Retina (tissue), 1 donor: ENCODE data around the gene MSH3.
A peak's percentile ranks its signal among the peaks of the same experiment; 100 is the strongest.
"Not testable (repeated sequence)": the region's sequence is repeated elsewhere in the genome, so short reads cannot be mapped to it uniquely, and the experiment has no call there.

Experiments
- DNase-seq: peaks from one replicate; pipeline ENCODE4 v3.0.0-alpha.2; 2016

MSH3 gene

DNA sequence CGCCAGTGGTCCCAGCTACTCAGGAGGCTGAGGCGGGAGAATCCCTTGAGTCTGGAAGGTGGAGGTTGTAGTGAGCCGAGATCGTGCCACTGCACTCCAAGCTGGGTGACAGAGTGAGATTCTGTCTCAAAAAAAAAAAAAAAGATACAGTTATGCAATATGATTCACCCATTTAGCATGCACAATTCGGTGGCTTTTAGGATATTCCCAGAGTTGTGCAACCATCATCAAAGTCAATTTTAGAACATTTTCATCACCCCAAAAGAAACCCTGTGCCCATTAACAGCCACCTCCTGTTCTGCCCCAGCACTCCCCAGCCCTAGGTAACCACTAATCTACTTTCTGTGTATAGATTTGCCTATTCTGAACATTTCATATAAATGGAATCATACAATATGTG is 4.7 kb downstream of the MSH3 start:
- no peak for DNase-seq

DNA sequence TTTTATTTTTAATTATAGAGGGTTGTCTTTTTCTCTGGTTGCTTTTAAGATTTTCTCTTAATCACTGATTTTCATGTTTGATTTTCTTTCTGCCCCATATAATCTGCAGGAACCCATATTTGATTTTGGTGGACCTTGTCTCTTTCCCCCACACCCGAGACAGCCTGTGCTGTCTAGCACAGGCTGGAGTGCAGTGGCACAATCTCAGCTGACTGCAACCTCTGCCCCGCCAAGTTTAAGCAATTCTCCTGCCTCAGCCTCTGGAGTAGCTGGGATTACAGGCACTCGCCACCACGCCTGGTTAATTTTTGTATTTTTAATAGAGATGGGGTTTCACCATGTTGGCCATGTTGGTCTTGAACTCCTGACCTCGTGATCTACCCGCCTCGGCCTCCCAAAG is 6.2 kb downstream of the MSH3 start:
- DNase-seq, result not testable (repeated sequence)

DNA sequence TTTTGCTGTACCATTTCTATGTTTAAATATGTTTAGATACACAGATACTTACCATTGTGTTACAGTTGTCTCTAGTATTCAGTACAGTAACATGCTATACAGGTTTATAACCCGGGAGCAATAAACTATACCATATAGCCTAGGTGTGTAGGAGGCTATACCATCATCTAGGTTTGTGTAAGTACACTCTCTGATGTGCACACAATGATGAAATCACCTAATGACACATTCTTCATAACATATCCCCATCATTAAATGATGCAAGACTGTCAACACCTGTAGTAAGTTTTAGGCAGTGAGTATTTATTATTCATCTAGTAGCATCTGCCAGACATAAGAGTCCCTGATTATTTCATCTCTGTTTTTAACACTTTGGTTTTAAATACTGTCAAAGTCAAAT is 7.7 kb downstream of the MSH3 start:
- DNase-seq, result no peak

DNA sequence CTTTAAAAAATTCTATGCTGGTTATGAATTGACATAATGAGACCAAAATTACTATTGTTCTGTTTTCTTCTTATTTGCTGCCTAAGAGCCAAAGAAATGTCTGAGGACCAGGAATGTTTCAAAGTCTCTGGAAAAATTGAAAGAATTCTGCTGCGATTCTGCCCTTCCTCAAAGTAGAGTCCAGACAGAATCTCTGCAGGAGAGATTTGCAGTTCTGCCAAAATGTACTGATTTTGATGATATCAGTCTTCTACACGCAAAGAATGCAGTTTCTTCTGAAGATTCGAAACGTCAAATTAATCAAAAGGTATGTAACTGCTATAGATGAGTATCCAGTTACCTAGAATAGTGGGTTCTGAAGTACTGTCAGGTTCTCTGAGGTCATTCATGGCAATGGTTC is 10.6 kb downstream of the MSH3 start:
- DNase-seq, result no peak

DNA sequence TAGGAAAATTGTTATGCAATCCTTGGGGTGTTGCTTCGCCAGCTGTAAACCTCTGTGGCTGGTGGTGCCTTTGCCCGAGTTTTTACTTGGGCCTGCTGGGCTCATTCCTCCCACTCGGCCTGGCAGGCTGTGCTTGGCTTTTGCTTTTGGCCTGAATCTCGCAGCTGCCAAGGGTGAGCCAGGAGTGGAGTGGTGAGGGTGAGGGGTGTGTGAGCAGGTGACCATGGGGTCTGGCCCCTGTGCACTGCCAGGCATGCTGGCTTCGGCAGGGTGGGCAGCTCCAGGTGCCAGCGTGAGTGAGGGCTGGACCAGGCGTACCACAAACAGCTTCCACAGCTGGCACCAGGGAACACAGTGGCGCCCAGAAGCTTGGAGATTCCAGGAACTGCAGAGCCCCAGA is 12.9 kb downstream of the MSH3 start:
- no peak for DNase-seq

DNA sequence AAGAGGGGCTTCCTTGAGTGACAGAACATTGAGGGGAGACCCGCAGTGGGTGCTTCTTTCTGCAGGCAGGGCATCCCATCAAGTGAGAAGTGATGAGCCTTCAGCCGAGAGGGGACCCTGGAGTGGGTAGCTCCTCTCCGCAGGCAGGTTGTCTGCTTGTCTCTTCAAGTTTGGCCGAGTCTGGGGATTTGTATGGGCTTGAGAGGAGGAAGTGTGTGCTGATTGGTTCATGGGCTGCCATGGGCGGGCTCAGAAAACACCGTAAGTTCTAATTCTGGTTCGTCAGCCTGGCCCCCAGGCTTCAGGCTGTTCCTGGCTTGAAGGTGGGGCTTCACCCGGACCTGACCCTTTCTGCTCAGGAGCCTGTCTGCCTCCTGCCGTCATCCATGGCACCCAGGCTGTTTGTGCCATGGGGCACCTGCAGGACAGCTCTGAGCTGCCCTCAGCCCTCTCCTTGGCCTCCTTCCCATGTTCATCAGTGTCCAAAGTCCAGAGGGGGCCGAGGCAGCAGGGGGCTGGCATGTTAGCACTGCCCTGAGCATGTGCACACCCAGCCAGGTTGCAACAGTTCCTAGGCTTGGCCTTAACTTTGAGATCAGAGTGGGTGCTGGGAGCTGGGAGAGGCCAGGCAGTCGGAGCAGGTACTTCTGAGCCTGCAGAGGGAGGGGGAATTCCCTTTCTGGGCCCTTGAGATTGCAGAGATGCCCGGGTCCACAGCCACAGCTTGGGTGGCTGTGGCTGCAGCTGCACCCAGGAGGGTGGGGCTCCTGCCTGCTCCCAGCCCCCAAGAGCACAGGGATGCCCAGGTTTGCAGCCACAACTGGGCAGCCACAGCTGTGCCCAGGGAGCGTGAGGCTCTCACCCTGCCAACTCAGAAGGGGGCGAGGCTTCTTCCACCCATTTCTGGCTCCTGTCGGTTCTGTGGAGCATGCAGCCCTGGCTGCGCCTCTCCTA is 13.8 kb downstream of the MSH3 start:
- DNase-seq, result no peak

DNA sequence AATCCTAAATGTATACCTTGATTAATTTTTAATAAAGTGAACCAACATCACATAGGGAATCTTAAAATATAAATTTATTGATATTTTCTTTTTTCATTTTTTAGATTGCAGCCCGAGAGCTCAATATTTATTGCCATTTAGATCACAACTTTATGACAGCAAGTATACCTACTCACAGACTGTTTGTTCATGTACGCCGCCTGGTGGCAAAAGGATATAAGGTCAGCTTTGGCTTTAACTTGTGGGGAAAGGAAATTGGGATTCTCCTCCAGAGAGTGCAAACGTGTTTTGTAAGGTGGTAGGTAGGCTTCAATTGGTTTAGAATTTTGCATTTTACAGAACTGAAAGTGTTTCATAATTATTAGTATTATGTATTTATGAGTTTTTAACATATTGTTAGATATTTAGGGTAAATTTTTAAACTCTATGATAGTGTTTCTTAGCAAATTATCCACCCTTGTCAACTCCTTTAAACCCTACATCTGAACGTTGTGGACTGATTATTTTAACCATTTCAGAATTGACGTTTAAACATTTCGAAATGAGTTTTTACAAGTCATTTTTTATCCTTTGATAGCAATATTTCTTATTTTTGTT is 17.8 kb downstream of the MSH3 start:
- DNase-seq, result peak; percentile 40

DNA sequence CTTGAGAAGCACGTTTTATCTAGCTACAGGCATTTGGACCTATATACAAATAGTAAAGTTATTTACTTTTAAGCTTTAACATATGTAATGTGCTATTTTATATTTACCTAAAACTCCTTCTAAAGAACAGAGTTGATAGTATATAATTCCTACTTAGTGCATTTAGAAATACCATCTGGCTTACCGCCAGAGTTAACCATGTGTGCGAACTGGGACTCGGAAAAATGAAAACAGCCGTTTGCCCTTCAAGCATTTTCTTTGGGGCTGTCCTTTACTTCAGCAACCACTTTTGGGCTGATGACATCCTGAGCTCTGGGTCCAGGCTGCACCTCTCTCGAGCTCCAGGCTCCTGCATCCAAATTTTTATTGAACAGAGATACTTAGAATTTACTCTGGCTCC is 22.3 kb downstream of the MSH3 start:
- no peak for DNase-seq

DNA sequence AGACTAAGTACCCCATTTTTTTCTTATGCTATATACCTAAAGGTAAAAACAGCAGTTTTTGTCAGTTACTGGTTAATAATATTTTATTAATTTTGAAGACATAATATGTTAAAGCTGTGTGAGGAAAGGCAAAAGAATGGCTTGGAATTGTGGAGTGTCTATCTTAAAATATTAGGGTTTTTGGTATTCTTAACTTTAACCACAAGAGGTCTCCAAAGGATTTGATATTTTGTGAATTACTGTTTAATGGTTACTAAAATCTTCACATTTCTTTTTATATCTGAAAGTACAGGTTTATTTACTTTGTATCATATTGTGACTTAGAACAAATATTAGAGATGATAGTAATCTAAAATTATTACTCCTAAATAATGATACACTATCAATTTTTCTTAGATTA is 32.3 kb downstream of the MSH3 start:
- DNase-seq, result no peak

DNA sequence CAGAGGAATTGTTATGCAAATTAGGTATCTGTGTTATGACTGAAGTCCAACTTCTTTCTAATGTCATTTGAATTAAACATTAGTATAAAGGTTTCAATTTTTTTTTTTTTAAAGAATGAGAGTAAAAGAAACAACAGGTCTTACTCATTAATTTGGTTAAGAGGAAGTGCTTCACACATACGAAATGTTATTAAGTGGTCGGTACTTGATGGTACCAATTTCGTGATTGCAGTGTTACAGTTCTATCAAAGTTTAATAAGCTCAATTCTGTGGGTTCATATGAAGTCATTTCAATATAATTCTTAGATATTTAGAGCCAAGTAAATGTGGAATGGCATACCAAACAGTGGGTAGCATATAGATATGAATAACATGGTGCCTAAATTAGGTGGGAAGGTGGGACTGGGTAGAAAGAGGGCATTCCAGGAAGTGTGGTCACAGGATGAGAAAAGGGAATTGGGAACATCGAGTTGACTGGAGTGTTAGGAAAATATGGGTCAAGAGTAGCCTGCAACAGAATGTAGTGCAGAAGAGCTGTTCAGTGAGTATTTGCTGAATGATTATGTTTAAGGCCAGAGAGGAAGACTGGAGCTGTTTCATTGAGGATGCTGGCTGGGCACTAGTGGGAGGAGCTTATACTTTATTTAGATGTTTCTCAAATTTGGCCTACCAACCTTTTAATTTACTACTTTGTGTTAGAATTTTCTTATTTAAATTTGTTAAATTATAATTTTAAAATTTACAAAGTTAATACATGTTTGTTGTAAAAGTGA is 34.4 kb downstream of the MSH3 start:
- DNase-seq, result no peak

DNA sequence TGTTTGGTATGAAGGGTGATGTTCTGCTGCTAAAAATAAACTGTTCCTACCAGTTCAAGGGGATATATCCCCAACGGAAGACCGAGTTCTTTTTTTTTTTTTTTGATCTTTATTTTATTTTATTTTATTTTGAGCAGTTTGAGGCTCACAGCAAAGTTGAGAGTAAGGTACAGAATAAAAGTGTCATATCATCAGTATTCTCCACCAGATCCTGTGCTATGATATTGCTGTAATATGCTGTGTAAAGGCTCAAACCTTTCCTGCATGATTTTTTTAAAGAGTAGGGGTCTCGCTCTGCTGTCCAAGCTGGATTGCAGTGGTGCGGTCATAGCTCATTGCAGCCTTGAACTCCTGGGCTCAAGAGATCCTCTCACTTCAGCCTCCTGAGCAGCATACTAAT is 35.2 kb downstream of the MSH3 start:
- no peak for DNase-seq

DNA sequence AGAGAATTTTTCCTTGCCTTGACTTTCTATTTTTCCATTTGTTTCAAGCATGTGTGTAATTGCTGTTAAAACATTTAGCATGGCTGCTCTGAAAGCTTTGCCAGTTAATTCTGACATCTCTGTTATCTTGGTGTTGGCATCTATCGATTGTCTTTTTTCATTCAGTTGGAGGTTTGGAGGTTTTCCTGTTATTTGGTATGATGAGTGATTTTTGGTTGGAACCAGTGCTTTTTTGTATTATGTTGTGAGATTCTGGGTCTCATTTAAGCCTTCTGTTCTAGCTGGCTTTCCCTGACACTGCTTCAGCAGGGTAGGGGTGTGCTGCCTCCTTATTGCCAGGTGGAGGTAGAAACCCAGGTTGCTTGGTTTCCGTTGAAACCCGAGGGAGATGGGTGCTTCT is 41.2 kb downstream of the MSH3 start:
- no peak for DNase-seq

DNA sequence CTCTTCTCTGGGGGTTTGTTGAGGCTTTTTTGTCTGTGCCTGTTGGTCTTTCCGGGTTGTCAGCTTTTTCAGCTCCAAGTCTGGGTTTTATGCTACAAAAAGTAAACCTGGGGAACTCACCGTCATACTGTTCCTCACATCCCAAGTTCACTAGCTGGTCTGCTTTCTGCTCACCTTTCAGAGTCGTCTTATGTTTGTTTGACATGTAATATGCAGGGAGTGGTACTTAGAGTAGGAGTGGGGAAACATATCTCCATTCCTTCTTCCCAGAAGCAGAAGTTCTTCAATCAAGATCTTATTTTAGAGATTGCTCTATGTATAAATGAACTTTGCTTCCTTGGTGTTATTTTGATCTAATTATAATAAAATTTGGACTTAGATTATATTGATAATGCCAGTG is 42.0 kb downstream of the MSH3 start:
- DNase-seq, result no peak

DNA sequence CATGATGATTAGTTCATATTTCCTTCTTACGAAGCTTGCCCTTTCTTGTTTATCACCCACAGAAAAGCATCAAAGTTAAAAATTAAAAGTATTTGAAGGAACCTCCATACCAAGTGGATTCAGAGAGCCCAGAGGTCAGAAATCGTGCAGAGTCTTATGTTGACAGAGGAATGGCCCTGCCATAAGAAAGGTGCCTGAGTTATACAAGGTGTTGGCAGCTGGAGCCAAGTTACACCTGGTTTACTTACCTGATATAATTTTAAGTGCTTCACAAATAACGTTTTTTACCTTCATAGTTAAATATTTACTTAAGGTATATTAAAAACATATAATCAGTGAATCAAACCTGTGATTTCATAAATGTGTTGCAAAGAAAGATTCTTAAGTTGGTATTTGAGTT is 42.6 kb downstream of the MSH3 start:
- DNase-seq, result no peak

DNA sequence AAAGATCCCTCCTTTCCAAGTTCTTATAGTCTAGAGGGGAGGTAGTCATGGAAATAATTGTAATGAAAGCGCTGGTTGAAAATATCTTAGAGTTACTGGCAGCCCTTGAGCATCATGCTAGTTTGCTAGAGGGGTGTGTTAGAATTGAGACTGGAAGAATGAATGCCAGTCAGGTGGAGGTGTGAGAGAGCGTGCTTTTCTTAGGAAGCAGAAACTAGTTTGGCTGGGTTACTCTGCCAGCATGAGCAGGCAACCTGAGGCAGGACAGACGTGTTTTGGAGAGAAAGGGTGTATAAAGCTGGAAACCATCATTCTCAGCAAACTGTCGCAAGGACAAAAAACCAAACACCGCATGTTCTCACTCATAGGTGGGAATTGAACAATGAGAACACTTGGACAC is 43.9 kb downstream of the MSH3 start:
- no peak for DNase-seq

DNA sequence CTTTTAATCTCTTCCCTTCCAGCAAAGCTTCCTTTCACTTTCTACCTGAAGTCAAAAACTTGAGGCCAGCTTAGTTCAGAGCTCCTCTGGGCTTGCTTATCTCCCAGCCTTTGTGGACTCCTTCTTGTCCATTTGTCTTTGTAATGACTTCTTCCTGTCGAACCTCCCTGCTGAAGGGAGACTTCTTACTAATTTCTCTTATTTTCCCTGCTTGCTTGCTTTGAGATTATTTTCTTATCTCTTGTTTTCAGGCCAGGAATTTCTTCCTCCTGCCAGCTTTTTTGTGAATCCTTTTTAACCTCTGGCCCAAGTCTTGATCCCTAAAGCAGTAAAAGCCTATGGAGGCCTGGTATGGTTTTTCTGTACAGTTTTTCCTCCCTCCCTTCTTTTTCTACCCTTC is 47.1 kb downstream of the MSH3 start:
- no peak for DNase-seq

DNA sequence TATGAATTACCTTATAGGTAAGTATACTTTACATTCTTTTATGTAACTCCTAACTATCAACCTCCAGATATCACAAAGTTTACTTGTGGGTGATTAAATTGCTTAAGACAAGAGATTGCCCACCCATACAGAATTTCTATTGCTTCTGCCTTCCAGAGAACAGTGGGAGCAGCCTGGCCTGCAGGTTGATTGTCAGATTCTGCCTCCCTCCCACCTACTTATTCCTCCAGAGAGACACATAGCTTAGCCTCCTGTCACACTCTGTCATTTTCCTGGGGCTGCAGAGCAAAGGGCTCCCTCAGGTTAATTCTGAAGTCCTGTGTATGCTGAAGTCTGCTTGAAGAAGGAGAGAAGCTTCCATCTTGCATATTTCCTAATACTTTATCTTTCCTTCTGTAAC is 48.8 kb downstream of the MSH3 start:
- no peak for DNase-seq

DNA sequence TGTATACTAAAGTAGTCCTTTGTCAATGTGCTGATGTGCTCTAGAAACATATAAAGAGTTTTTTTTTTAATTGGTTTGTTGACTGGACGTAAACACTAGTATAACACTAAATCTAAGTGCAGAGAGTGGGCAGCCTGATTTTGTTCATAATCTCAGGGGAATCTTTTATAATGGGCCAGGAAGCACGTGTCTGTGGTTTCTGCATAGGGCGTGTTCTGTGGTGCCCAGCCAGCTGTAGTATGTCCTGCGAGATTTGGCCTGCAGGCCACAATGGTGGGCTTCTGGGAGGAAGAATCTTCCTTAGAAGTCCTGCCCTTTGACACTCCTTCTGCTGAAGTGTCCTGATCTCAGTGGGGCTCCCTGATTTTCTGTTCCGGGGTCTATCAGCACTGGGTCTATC is 49.3 kb downstream of the MSH3 start:
- DNase-seq, result no peak

DNA sequence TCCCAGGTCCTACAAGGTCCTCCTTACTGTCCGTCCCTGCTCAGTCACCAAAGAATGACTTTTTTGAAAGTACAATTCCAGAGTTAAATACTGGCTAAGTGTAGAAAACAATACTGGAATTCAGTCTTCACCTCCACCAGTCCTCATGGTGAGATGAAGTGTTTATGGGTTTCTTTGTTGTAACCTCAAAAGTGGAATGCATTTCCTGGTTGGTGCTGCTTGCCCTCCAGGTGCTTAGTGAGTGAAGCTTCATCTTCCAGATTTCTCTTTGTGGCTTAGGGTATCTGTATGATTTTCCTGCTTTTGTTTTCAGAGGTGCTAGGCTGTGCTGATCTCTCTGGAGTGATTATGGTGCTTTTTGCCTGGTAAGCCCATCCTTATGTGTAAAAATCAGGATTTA is 49.8 kb downstream of the MSH3 start:
- DNase-seq, result no peak

DNA sequence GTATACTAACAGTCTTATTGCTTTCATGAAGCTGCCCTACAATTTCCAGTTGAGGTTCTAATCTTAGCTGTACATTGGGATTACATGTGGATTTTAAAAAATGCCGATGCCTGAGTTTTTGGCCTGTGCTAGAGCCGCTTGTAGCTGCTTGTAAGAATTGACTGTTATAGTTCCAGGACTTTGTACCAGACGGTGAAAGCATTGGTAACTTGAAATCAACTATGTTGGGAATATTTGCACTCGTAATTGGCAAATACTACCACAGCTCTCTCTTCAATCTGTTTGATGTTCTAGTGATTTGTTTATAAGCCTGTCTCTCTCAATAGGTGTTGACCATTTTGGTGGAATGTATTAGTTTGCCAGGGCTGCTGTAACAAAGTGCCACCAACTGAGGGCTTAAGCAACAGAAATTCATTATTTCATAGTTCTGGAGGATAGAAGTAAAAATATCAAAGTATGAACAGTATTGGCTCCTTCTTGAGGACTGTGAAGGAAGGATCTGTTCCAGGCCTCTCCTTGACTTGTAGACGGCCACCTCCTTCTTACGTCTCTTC is 50.8 kb downstream of the MSH3 start:
- no peak for DNase-seq

DNA sequence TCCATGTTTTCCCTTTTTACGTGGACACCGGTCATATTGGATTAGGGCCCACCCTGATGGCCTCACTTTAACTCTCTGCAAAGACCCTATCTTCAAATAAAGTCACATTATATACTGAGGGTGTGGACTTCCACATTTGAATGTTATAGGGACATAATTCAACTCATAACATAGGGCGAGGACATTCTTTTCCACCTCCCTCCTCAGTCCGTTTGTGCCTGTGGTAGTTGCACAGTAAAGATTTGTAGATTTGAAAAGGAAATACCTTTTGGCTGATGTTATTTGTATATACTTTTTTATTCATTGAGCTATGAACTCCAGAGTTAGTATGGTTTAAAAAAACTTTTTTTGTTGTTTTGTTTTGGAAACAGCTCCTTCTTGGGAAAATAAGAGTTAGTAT is 51.3 kb downstream of the MSH3 start:
- DNase-seq, result no peak

DNA sequence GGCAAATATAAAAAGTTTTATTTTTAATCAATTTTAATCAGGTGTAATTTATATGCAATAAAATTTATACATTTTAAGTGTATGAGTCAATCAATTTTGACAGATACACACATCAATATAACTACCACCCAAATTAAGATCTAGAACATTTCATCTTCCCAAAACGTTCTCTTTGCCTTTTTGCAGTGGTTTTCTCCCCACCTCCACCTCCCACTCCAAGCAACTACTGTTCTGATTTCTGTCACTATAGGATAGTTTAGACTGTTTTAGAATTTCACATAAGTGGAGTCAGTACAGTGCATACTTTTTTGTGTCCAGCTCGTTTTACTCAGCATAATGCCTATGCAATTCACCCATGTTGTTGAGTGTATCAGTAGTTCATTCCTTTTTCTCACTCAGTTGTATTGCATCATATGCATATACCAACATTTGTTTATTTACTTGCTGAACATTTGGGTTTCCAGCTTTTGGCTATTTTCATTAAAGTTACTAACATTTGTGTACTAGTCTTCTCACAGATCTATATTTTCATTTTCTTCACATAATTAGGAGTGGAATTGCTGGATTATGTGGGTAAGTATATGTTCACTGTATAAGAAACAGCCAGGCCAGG is 52.5 kb downstream of the MSH3 start:
- no peak for DNase-seq

DNA sequence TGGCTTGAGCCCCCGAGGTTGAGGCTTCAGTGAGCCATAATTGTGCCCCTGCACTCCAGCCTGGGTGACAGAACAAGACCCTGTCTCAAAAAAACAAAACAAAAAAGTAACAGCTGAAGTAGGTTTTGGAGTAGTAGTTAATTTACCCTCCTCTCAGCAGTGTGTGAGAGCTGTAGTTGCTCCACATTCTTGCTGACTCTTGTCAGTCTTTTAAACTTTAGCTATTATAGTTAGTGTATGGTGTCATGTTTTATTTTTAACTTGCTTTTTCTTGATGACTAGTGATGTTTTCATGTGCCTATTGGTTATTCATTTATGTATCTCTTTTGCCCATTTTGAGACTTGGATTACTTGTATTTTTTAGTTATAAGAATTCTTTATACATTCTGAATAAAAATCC is 53.2 kb downstream of the MSH3 start:
- no peak for DNase-seq
